HEK293 (cell line): Measurements from ENCODE around the gene ATP5F1D.

Experiments
- CTCF ChIA-PET: fragments of 350-600 bp; formaldehyde crosslinking; extraction: SDS; loops from one replicate; lab custom pipeline; 2021; ENCODE audit warnings: antibody characterized with exemption; lab: Yijun Ruan, JAX
- POLR2A ChIA-PET: fragments of 300-600 bp; formaldehyde crosslinking; extraction: SDS; loops from one replicate; lab custom pipeline; 2020; ENCODE audit warnings: antibody characterized with exemption, inconsistent platforms; lab: Yijun Ruan, JAX
- H3K27ac ChIP-seq: fragments of 200-500 bp; sonication (Bioruptor generic); 2 replicates; pipeline ENCODE4 v1.5.1; 2014; ENCODE audit warnings: low read depth, low read length, control low read depth, inconsistent platforms; ENCODE audit errors: extremely low read depth
- H3K36me3 ChIP-seq, 2 experiments: fragments of 200-500 bp in 1 of 2; sonication (Bioruptor generic) in 1 of 2; 1 replicate in 1 of 2; 2 replicates in 1 of 2; pipeline ENCODE4 v1.5.1; 2014 to 2017; ENCODE audit warnings: inconsistent platforms in 2 of 2, low read length in 2 of 2; ENCODE audit not compliant: control insufficient read depth in 2 of 2, insufficient read depth in 1 of 2
- H3K4me1 ChIP-seq: fragments of 200-500 bp; sonication (Bioruptor generic); 2 replicates; pipeline ENCODE4 v1.5.1; 2014; ENCODE audit warnings: mild to moderate bottlenecking, low read length, inconsistent platforms; ENCODE audit not compliant: control insufficient read depth, insufficient read depth
- H3K4me3 ChIP-seq: 2 replicates; pipeline ENCODE4 v1.5.1; 2011; ENCODE audit warnings: low read depth, mild to moderate bottlenecking, control low read depth, low read length, moderate library complexity
- H3K9me3 ChIP-seq: fragments of 200-500 bp; sonication (Bioruptor generic); 2 replicates; pipeline ENCODE4 v1.5.1; 2014; ENCODE audit warnings: low read depth, low read length, inconsistent platforms; ENCODE audit not compliant: control insufficient read depth, insufficient read depth
- BCL11B ChIP-seq: fragments of 450-650 bp; formaldehyde crosslinking; IDR thresholded peaks from 2 replicates; pipeline ENCODE4 v1.5.1; 2016; ENCODE audit warnings: low read depth, missing biosample characterization, missing genetic modification characterization
- GLIS1 ChIP-seq: fragments of 450-650 bp; formaldehyde crosslinking; IDR thresholded peaks from 2 replicates; pipeline ENCODE4 v1.5.1; 2016; ENCODE audit warnings: missing biosample characterization, missing genetic modification characterization
- HIC1 ChIP-seq: fragments of 450-650 bp; formaldehyde crosslinking; IDR thresholded peaks from 2 replicates; pipeline ENCODE4 v1.5.1; 2016; ENCODE audit warnings: missing biosample characterization, missing genetic modification characterization
- KLF10 ChIP-seq: fragments of 450-650 bp; IDR thresholded peaks from 2 replicates; pipeline ENCODE4 v1.5.1; 2018; ENCODE audit warnings: missing biosample characterization, mild to moderate bottlenecking, missing genetic modification characterization
- SCRT2 ChIP-seq: fragments of 450-650 bp; formaldehyde crosslinking; IDR thresholded peaks from 2 replicates; pipeline ENCODE4 v1.5.1; 2016; ENCODE audit warnings: missing biosample characterization, missing genetic modification characterization
- TRIM28 ChIP-seq: IDR thresholded peaks from 2 replicates; pipeline ENCODE4 v1.6.1; 2011; ENCODE audit warnings: low read length, control low read depth, borderline replicate concordance
- ZNF10 ChIP-seq: fragments of 450-650 bp; formaldehyde crosslinking; IDR thresholded peaks from 2 replicates; pipeline ENCODE4 v1.5.1; 2017; ENCODE audit warnings: missing biosample characterization, missing genetic modification characterization
- ZNF24 ChIP-seq: fragments of 450-650 bp; formaldehyde crosslinking; IDR thresholded peaks from 2 replicates; pipeline ENCODE4 v1.5.1; 2016; ENCODE audit warnings: missing biosample characterization, missing genetic modification characterization
- ZNF274 ChIP-seq, 2 experiments: fragments of 200-500 bp in 1 of 2; fragments of 450-650 bp in 1 of 2; sonication (Bioruptor generic) in 1 of 2; formaldehyde crosslinking in 1 of 2; IDR thresholded peaks; 2 replicates each; pipeline versions ENCODE4 v1.5.1 to v1.6.1; 2014 to 2016; ENCODE audit warnings: borderline replicate concordance in 1 of 2, inconsistent platforms in 1 of 2, low read length in 1 of 2, missing biosample characterization in 1 of 2, missing genetic modification characterization in 1 of 2
- ZNF341 ChIP-seq: fragments of 450-650 bp; formaldehyde crosslinking; IDR thresholded peaks from 2 replicates; pipeline ENCODE4; 2016; ENCODE audit warnings: low read depth, missing biosample characterization, missing genetic modification characterization
- ZNF416 ChIP-seq: fragments of 450-650 bp; formaldehyde crosslinking; IDR thresholded peaks from 2 replicates; pipeline ENCODE4 v1.5.1; 2016; ENCODE audit warnings: missing biosample characterization, missing genetic modification characterization
- ZNF555 ChIP-seq: fragments of 450-650 bp; formaldehyde crosslinking; conservative IDR thresholded peaks from 2 replicates; pipeline ENCODE4 v1.5.1; 2017; ENCODE audit warnings: missing biosample characterization, mild to moderate bottlenecking, missing genetic modification characterization, inconsistent platforms
- ZNF621 ChIP-seq: fragments of 450-650 bp; formaldehyde crosslinking; IDR thresholded peaks from 2 replicates; pipeline ENCODE4 v1.5.1; 2017; ENCODE audit warnings: missing biosample characterization, missing genetic modification characterization
- ZNF639 ChIP-seq: fragments of 450-650 bp; formaldehyde crosslinking; IDR thresholded peaks from 2 replicates; pipeline ENCODE4 v1.5.1; 2016; ENCODE audit warnings: missing biosample characterization, missing genetic modification characterization
- ZNF777 ChIP-seq: fragments of 450-650 bp; formaldehyde crosslinking; IDR thresholded peaks from 2 replicates; pipeline ENCODE4 v1.5.1; 2017; ENCODE audit warnings: missing biosample characterization, missing genetic modification characterization, borderline replicate concordance
- ZNF792 ChIP-seq: fragments of 450-650 bp; formaldehyde crosslinking; IDR thresholded peaks from 2 replicates; pipeline ENCODE4 v1.5.1; 2016; ENCODE audit warnings: missing biosample characterization, missing genetic modification characterization
- TF ChIP-seq, protein P1 (sequence below): fragments of 450-650 bp; formaldehyde crosslinking; IDR thresholded peaks from 2 replicates; pipeline ENCODE4 v1.5.1; 2016; ENCODE audit warnings: missing biosample characterization, missing genetic modification characterization

ATP5F1D gene

DNA sequence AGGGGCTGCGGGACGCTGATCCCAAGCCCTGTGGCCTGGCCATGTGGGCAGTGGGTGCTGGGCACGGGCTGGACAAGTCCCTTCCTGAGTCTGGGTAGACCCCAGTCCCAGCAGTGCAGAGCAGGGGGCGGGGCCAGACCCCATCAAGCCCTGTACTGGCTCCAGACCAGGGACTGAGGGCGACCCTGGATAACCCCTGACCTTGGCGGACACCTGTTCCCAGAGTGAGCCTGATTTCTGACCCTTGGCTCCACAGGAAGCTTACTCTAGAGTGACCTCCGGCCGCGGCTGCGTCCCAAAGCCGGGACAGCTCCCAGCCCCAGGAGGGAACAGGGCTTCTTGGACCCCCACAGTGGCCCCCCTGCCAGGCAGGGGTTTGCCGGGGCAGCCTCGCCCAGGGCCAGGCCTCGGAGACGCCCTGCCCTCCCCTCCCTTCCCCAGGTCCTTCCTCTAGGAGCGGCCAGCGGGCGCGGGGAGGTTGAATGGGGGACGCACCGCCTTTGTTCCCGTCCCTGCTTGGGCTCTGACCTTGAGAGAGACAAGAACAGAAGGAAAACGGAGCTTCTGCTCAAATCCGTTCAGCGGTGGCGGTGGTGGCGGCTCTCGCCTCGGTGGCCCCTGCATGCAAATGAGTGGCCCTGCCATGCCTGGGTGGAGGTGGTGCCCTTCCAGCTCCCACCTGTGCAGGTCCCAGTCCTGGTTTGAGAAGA lies 41.8 kb downstream of the ATP5F1D start:
- Histone ChIP-seq H3K27ac (no peak overlapping the region), H3K36me3 (peaks cover 0 to 18% of the 10 kb centered on the region in 2 experiments; a peak in 1 of 3 replicates), H3K4me1 (peaks cover 5% of the 10 kb centered on the region), H3K9me3 (no peaks in the 10 kb centered on the region)
- POLR2A ChIA-PET = interaction anchor here (0.6 to 3.3 kb wide), 6 partner anchors 8 to 166 kb away, joined by 3 to 25 read pairs (median 4); partner anchors contain the start of genes CIRBP and FAM174C
- 0 out of 2 replicates have a peak, but pooled peaks have one; percentile 16 for TF ChIP-seq SCRT2
- peak; percentile 57; the same call in 1 of the 2 replicates for TF ChIP-seq ZNF10 (tag by site-specific recombination)
- no peak for TF ChIP-seq ZNF341 (tag by site-specific recombination)
- TF ChIP-seq BCL11B = peak; percentile 58; the same call in 1 of the 2 replicates
- TF ChIP-seq TRIM28 = no peak
- TF ChIP-seq, protein P1, sequence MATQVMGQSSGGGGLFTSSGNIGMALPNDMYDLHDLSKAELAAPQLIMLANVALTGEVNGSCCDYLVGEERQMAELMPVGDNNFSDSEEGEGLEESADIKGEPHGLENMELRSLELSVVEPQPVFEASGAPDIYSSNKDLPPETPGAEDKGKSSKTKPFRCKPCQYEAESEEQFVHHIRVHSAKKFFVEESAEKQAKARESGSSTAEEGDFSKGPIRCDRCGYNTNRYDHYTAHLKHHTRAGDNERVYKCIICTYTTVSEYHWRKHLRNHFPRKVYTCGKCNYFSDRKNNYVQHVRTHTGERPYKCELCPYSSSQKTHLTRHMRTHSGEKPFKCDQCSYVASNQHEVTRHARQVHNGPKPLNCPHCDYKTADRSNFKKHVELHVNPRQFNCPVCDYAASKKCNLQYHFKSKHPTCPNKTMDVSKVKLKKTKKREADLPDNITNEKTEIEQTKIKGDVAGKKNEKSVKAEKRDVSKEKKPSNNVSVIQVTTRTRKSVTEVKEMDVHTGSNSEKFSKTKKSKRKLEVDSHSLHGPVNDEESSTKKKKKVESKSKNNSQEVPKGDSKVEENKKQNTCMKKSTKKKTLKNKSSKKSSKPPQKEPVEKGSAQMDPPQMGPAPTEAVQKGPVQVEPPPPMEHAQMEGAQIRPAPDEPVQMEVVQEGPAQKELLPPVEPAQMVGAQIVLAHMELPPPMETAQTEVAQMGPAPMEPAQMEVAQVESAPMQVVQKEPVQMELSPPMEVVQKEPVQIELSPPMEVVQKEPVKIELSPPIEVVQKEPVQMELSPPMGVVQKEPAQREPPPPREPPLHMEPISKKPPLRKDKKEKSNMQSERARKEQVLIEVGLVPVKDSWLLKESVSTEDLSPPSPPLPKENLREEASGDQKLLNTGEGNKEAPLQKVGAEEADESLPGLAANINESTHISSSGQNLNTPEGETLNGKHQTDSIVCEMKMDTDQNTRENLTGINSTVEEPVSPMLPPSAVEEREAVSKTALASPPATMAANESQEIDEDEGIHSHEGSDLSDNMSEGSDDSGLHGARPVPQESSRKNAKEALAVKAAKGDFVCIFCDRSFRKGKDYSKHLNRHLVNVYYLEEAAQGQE = no peak
- TF ChIP-seq HIC1 (tag by site-specific recombination) = 0 out of 2 replicates have a peak, but pooled peaks have one; percentile 8
- TF ChIP-seq ZNF792 (tag by site-specific recombination) = no peak
- peak; percentile 36 for TF ChIP-seq GLIS1 (tag by site-specific recombination)
- TF ChIP-seq, all 188 proteins: peak for 5
- CTCF ChIA-PET = interaction anchor here (0.8 to 1.7 kb wide), 3 partner anchors 17 to 39 kb away, joined by 3 to 7 read pairs (median 5); no protein-coding TSS in a partner anchor
- no peak overlapping the region for H3K4me3 ChIP-seq

DNA sequence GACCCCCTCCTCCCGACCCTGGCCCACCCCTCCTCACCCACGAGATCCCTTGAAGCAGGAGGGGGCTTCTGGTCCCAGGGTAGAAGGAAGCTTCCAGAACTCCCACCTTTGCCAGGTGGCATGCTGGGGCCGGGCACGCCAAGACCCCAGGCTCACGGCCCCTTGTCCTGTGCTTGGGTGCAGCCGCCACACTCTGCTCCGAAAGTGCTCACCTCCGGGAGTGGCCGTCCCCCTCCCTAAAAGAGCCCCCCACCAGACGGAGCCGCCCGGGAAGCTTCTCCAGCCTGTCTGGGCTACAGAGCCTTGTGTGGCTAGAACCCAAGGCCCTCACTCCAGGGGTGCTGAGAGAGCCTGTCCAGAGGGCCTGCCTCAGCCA lies 42.4 kb downstream of the ATP5F1D start:
- no peak overlapping the region for H3K4me3 ChIP-seq
- ChIA-PET CTCF (interaction anchor here (0.6 to 1.7 kb wide), 4 partner anchors 18 to 609 kb away, joined by 3 to 7 read pairs (median 4); no protein-coding TSS in a partner anchor), POLR2A (interaction anchor here (1.0 to 3.3 kb wide), 5 partner anchors 9 to 32 kb away, joined by 3 to 25 read pairs (median 3); partner anchors contain the start of genes CIRBP and FAM174C)
- H3K9me3 ChIP-seq = no peaks in the 10 kb centered on the region
- TF ChIP-seq ZNF24 (tag by site-specific recombination) (no peak), KLF10 (tag by site-specific recombination) (no peak), ZNF274 (IDR thresholded peaks at IDR 0.05; ENCODE audit: low read length) (no peak), ZNF274 (tag by site-specific recombination; IDR thresholded peaks at IDR 0.05; ENCODE audit: borderline replicate concordance) (no peak), ZNF777 (tag by site-specific recombination) (no peak), ZNF416 (no peak), ZNF555 (tag by site-specific recombination) (no peak), ZNF621 (tag by site-specific recombination) (no peak), ZNF639 (tag by site-specific recombination) (no peak)
- H3K36me3 ChIP-seq = peaks cover 0 to 15% of the 10 kb centered on the region in 2 experiments; a peak in 1 of 3 replicates
- H3K4me1 ChIP-seq = peaks cover 5% of the 10 kb centered on the region
- no peak overlapping the region for H3K27ac ChIP-seq
